GM21515 (cell line): Measurements from ENCODE around the gene WDR35.

ENCODE experiments used
- ATAC-seq: cut with Tn5 transposase; IDR thresholded peaks from one replicate; pipeline ENCODE4 v1.9.1; 2021; ENCODE audit not compliant: unreplicated experiment

Gene WDR35

DNA sequence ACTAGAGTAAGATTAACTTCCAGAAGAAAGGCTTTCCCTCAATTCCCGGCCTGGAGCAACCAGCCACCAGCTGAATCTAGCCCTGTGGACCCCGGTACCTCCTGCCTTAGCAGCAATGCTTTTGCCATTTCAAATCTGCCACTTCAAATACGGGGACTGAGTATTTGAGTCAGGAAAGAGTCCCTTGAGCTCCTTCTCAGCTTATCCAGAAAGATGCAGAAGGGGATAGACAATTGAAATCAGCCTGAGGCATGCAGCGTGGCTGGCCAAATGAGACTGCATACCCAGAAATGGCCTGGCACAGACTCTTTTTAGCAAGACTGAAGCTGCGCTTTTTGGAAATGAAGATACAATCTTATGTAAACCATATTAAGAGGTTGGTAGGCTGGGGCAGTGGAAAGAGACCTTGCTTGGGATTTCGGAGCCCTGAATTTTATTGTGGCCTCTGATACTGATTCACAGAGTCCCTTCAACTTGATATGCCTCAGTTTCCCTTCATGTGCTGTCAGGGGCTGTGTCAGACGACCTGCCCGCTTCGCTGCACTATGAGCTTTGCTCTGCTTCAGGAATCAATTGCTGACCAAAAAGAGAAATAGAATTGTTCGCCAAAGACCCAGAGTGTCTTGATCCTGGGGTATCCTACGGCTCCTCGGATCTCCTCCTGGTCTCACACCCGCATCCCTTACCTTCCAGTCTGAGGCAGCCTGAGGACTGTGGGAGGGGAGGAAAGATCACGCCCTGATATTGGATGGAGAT is 21.5 kb upstream of the WDR35 start:
- ATAC-seq: no peak

DNA sequence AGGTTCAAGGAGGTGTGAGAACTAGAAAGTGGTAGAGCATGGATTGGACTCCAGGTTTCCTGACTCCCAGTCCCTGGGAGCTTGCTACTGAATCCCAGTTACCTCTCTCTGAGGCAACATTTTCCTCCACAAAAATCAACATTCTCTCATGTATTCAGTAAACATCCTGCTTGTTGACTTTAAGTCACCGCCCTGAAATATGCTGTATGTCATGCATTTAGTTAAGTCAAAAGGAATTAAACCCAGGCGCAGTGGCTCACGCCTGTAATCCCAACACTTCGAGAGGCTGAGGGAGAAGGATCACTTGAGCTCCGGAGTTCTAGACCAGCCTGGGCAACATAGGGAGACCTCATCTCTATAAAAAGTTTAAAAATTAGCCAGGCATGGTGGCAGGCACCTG is 18.8 kb upstream of the WDR35 start:
- no peak for ATAC-seq

DNA sequence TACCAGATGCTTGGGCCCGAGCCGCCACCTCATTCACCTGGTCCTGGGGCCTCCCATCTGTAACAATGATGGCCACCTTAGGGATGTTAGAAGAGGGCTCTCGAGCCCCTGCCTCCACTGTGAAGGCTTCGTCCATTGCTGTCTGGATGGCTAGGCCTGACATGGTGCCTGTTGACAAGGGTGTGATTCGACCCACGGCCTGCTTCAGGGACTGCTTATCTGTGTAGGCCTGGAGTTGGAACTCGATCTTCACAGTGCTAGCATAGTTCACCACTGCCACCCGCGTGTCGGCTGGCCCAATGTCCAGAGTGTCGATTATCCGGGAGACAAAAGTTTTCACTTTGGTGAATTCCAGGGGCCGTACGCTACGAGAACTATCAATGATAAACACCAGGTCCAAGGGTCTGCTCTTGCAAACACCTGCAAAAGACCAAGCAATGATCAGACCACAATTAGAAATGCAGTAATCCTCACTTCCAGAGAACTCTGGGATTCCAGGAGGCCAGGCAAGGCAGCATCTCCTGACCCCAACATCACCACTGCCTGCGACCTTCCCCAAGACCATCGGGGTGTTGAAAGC is 16.1 kb upstream of the WDR35 start:
- ATAC-seq: no peak

DNA sequence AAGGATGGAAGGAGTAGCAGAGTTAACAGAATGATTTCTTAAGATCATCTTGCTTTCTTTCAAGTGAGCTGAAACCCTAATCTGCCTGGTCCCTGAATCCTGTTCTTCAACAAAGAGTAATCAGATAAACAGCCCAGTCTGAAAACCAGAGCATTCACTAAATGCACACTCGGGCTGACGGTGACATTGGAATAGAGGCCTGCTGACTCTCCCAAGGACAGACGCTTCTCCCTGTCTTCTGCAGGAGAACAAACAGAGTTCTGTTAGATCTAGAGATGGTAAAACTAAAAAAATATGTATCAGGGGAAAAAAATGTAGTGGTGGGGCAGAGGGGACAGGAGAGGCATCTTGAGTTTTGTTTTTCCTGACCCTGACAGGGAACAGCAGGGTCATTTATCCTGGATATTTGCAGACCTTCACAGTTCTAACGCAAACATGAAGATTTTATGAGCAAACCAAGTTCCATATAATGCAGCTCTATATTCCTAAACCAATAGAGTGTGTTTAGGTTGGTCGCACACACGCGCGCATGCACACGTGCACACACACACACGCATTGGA is 15.2 kb upstream of the WDR35 start:
- ATAC-seq: no peak

DNA sequence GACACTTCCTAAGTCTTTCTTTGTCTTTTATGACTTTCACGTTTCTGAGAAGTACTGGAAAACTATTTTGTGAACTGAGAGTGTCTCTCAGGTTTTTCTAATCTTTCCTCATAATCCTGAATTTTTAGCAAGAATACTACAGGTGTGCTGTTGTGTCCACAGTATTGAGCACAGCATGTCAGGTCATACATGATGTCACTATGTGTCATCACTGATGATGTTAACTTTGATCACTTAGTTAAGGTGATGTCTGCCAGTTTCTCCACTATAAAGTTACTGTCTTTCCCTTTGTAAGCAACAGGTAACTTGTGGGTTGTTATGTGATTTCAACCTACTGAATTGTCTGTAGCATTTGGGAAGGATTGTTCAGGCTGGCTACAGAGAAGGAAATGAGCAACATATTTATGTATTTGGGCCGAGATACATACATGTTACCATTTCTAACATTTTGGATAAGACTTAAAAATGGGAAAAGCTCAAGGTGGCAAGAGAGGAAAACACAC is 11.5 kb upstream of the WDR35 start:
- ATAC-seq: no peak

DNA sequence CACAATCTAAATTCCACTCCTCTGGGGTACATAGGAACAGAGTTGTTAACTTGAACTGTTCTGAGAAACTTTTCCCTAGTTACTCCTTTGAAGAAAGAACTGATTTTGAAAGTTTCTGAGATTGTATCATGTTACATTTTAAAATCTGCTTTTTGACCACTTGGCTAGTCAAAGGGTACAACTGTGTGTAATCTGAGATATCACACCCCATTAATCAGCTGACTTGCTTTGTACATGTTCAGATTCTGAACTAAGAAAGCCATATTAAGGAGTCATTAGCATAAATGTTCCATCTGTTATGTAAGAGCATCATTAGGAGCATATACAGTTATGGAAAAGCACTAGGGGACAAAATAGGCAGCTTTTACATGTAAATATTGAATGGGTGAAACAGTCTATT is 3.8 kb upstream of the WDR35 start:
- no peak for ATAC-seq

DNA sequence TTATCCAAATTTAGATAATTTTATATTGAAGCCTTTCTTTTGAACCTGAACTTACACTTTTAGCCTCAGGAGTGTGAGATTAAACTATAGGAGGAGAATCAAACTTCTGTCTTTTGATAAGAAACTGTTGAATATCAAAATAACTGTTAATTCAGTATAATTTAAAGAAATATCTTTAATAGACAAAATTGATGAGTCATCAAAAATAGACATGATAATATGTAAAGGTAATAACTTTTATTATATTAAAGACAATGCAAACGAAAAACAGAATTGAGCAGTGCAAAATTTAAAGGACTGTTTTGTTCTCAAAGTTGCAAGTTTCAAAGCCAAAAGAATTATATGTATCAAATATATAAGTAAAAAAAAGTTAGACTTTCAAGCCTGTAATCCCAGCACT is 2.0 kb upstream of the WDR35 start:
- no peak for ATAC-seq

DNA sequence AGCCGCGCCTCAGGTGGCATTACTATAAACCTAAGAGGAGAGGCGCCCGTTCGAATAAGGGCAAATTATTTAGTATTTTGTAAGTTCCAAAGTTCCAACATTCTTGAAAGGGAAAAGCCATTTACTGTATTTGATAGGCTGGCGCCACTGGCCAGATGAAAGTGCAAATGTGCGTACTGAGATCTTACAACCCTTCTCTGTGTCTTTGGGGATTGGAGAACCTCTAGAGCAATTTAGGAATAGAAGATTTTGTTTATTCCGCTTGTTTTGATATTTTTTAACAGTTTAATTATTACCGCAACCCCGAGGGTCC is 467 bp upstream of the WDR35 start:
- ATAC-seq: no peak

DNA sequence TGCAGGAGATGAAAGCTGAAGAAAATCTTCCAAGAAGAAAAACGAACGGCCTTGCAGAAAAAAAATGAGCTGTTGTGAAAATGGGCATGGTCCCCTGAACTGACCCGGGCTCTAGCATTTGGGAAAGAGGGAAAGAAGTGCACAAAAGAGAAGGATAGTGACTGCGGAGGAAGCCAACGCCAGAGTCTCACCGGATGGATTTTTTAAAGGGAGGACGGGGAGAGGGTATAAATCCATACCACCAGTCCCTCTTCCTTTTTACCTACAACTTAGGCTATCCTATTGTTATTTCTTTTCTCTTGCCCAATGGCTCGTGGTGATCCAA is 601 bp downstream of the WDR35 start:
- ATAC-seq: no peak

DNA sequence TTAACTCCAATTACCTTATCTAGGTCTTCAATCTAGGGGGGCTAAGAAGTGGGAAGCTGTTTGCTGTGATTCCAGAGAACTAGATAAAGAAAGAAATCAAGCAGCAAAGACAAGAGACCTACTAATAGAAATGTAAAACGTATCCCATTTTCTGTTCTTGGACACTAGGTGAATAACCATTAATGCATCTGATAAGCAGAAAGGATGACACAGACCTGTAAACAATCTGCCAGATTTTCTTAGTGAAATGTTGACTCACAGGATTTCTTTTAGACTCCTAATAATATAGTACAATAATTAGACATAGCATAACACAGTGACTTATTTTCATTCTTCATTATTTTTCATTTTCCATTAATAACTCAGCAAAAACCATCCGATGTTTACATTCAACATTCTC is 1.3 kb downstream of the WDR35 start:
- ATAC-seq: no peak

DNA sequence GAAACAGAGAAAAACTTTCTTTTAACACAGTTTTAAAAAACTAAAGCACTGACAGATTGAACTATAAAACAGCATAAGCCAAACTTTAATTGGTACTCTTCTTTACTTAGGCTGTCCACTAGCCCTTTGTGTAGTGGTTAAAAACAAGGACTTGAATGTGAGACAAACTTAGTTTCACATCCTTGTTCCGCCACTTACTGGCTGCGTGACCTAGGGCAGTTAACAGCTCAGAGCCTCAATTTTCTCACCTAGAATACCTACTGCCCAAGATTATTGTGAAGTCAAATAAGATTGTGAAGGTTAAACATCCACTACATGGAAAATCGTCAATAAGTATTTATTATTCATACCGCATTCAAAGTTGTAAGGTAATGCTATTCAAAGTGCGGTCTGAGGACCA is 2.0 kb downstream of the WDR35 start:
- peak; percentile 68 for ATAC-seq

DNA sequence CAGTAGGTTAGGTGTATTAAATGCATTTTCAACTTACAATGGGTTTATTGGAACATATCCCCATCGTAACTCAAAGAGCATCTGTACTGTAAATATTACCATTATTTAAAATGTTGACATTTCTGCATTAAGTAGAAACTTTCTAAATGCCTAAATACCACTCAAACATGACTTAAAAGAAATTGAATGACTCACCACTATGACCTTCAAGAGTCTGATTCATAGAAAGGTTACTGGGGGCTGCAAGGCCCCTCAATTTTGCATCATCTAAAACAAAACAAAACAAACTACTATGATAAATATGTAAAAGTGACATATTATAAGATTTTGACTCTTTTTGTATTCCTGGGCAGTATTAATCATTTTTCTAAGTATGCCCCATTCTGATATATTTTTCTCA is 7.6 kb downstream of the WDR35 start:
- no peak for ATAC-seq

DNA sequence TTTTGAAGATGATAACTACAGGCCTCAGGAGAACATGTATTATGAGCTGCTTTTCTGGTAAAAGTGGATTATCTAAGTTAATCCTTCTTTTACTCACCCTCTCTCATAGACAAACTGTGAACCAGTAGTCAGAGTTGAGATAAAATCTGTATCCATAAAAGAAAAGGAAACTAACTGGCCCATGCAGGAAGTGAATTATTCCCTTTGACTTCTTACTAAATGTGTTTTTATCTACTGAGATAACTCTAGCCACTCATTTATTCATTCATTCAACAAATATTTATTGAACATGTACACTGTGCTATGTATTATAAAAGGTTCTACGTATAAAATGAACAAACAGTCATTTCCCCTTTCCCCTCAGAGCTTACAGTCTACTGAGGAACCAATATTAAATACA is 10.0 kb downstream of the WDR35 start:
- no peak for ATAC-seq

DNA sequence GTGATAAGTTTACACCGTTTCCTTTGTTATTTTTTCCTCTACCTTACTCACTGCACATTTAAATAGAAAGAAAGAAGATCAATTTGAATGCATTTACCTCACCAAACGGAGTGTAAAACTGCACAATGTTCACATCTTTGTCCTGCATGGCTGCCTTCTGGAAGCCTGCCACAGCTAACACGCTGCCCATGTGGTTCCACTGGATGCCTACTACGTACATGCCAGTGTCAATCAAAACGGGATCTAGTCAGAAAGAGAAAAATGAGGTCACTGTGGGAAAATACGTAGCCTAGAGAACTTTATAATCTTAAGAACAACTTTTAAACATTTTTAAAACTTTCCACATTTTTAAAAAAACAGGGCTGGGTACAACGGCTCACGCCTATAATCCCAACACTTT is 16.4 kb downstream of the WDR35 start:
- no peak for ATAC-seq

DNA sequence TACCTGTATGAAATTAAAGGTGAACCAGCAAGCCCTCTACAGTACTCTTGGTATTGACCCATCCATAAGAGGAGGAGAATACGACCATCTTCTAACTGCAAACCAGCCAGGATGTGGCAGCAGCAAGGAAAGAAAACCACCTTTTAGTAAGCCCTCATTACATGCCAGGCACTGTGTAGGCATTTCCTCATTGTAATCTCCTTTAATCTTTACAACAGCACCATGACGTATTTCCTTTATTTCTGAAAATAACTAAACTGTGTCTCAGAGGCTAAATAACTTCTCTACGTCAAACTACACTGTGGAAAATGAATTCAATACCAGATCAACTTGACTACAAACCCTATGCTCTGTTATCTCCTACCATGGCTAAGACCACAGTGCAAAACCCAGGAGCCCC is 18.2 kb downstream of the WDR35 start:
- no peak for ATAC-seq

DNA sequence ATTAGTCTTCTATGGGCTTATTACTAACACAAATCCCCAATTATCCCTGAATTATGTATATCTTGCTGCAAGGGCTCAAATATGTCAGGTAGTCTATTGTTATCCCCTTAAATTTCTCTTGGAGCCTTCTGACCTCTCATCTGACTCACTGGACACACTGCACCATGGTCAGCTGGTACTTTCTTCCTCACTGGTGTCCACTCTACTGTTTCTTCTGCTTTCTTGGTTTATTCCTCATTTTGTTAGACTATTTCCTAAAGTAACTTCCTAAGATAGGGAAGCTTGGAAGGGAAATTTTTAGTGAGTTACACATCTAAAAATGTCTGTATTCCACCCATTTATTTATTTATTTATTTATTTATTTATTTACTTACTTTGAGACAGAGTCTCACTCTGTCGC is 26.5 kb downstream of the WDR35 start:
- ATAC-seq: no peak

DNA sequence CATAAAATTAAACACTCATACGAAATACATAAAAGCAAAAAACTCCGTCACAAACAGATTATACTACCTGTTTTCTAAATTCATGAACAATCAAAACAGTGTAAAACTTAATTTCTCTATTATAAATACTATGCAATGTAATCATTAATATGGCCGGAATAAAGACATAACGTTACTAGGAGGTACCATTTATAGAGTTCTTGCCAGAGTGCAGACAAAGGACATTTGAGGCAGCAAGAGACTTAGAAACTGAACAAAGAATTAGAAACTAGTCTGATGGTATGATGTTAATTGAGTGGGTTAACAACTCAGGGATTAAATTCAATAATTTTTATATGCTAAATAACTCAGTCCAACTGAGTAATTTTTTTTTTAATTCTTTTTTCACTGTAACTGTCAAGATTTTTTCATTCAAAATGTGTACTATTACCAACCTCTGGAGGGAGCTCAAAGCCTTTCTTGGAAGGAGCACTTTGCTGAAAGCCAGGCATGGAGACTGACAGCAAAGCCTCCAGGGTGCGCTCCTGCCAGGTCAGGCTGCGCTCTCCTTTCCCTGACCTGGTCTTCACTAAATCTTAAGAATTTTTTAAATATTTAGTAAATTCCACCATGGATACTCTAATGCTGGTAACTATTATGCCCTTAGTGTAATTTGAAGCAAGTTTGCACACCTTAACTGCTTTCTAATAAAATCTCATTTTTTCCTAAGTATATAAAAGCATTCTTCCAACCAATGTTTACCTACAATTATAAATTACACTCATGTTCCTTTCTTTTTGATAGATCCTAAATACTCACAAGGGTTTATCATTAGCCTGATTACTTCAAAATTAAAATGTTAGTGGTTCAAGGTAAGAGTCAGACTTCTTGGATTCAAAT is 34.1 kb downstream of the WDR35 start:
- ATAC-seq: peak; percentile 93

DNA sequence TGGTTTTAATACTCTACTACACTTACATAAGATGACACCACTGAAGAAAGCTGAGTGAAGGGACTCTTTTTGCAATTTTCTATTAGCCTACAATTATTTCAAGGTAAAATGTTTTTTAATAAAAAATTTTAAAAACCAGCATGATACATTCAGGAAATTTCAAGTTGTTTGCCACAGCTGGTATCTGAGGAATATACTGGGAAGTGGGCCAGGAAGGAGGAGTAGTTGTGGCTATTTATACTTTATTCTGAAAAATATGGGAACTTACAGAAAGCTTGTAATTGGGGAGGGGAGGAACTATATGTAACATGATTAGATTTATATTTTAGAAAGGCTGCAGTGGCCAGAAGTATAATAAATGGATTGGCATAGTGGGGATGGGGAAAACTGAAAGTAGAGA is 40.8 kb downstream of the WDR35 start:
- no peak for ATAC-seq

DNA sequence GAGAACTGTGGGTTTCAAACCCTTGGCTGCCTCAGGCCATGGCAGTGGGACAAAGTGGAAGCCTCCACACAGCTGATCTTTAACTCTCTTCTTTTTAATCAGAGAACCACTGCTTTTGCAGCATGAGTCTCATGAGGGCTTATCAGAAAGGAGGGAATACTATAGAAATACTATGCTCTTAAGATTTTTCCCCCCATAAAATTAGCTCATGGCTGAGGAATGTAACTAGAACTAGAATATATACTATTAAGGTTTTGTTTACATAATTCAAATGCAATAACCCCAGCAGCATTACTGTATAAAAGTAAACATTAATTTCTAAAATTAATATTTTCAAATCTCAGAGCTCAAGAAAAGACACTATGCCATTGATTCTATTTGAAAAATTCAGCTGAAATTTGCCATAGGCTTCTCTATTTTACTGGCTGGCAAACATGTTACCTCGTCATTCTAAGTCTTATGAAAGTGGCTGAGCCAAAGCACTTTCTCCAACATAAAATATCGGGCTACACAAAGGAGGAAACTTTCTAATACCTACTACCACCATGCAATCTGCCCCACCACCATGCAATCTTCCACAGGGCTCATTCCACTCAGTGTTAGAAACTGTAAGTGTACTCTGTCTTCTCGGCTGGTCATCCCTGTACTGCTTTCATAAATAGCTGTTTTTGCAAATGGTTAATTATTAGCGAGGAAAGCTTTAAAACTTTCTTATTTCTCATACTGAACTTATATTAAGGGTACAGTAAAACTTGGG is 42.5 kb downstream of the WDR35 start:
- no peak for ATAC-seq

DNA sequence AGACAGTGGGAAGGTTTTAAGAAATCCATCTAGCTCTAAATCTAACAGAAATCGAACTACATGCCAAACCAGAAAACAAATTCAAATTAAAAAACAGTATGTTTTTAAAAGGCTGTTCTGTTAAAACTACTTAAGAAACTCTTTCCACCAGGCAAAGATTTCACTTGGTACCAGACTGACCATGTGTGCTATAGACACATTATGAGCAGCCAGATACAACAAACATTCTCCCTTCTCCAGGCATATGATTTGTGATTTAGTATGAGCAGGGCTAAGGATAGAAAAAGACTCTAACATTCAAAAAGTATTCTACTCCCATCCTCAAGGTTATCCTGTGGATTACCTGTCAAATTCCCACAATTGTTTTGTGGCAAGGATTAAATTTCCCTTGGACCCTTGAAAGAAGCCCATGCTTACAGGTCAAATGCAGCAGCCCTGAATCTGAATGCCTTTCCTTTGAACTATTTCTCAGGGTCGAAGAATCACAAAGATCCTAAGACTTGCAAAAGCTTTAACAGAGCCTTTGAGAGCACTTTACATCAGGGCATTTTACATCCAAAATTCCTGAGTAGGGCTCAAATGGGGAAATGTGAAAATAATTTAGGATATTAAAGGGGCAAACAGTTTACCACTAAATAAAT is 45.6 kb downstream of the WDR35 start:
- ATAC-seq: no peak

DNA sequence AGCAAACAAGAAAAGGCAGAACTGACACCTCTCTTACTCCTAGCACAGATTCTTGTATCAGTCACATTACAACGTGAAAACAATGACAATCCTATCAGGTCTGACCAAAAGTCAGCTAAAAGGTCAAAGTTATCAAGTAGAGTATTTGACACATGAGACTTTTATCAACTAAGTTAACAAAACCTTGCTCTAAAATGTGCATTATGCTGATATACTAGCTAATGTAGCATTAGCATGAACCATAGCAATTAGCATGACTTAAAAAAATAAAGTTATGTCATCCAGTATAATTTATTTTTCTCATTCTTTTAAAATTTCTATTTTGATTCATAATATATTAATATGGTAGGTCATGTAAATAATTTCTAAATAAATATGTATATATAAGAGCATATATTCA is 46.7 kb downstream of the WDR35 start:
- ATAC-seq: no peak
